ENCODE measurements around the gene ITGBL1. TPM values are rescaled to one million over a fixed set of nuclear protein-coding genes. Genes with fewer than 3 reads are reported as not detected.
"Not testable (repeated sequence)": the region's sequence is repeated elsewhere in the genome, so short reads cannot be mapped to it uniquely, and the experiment has no call there.

The ITGBL1 gene
- total RNA-seq, 2 donors from 2014 or later, result not detected

GRCh38 chr13:101529422-101529821 lies 76.9 kb downstream of the ITGBL1 start:
- peaks cover 6% of the 10 kb centered on the region for H3K4me1 Mint-ChIP-seq (ENCODE audit: low read depth)
- peak; percentile 32 to 81 for ATAC-seq (replicated peaks in 1 of 2)
- H3K27me3 Mint-ChIP-seq (ENCODE audit: low read depth), result peaks cover 22% of the 10 kb centered on the region
- DNase-seq, result peak; percentile 4 to 27
- peak overlapping the region in 1 of 2 donors; percentile 5 for H3K4me3 Mint-ChIP-seq
- no peaks in the 10 kb centered on the region for H3K36me3 Mint-ChIP-seq (ENCODE audit: insufficient read depth in 2 of 2)
- peaks cover 0 to 3% of the 10 kb centered on the region in 2 donors for H3K9me3 Mint-ChIP-seq
- H3K27ac Mint-ChIP-seq, result no peak overlapping the region

GRCh38 chr13:101530293-101530692 lies 77.8 kb downstream of the ITGBL1 start:
- Mint-ChIP-seq H3K27me3 (ENCODE audit: low read depth) (peaks cover 22% of the 10 kb centered on the region), H3K9me3 (peaks cover 0 to 3% of the 10 kb centered on the region in 2 donors), H3K36me3 (ENCODE audit: insufficient read depth in 2 of 2) (no peaks in the 10 kb centered on the region), H3K4me3 (no peak overlapping the region), H3K4me1 (ENCODE audit: low read depth) (peaks cover 6% of the 10 kb centered on the region), H3K27ac (no peak overlapping the region)
- ATAC-seq (replicated peaks in 1 of 2) (no peak), DNase-seq (no peak)

GRCh38 chr13:101535192-101535746 lies 82.8 kb downstream of the ITGBL1 start:
- Mint-ChIP-seq H3K4me1 (ENCODE audit: low read depth) (no peaks in the 10 kb centered on the region), H3K27ac (no peak overlapping the region), H3K27me3 (ENCODE audit: low read depth) (peaks cover 7% of the 10 kb centered on the region), H3K36me3 (ENCODE audit: insufficient read depth in 2 of 2) (no peaks in the 10 kb centered on the region), H3K4me3 (no peak overlapping the region), H3K9me3 (peaks cover 0 to 4% of the 10 kb centered on the region in 2 donors)
- no peak for DNase-seq
- ATAC-seq (replicated peaks in 1 of 2), result no peak

GRCh38 chr13:101536079-101536478 lies 83.6 kb downstream of the ITGBL1 start:
- Mint-ChIP-seq H3K4me3 (no peak overlapping the region), H3K9me3 (peaks cover 0 to 5% of the 10 kb centered on the region in 2 donors), H3K36me3 (ENCODE audit: insufficient read depth in 2 of 2) (no peaks in the 10 kb centered on the region), H3K27me3 (ENCODE audit: low read depth) (peaks cover 7% of the 10 kb centered on the region), H3K4me1 (ENCODE audit: low read depth) (no peaks in the 10 kb centered on the region), H3K27ac (no peak overlapping the region)
- DNase-seq (no peak), ATAC-seq (replicated peaks in 1 of 2) (no peak)

GRCh38 chr13:101544544-101544943 lies 92.1 kb downstream of the ITGBL1 start:
- not testable (repeated sequence) for ATAC-seq (replicated peaks in 1 of 2); H3K36me3 Mint-ChIP-seq (ENCODE audit: insufficient read depth in 2 of 2); DNase-seq; H3K27ac Mint-ChIP-seq; H3K9me3 Mint-ChIP-seq; H3K27me3 Mint-ChIP-seq (ENCODE audit: low read depth); H3K4me1 Mint-ChIP-seq (ENCODE audit: low read depth); H3K4me3 Mint-ChIP-seq

GRCh38 chr13:101544979-101545378 lies 92.5 kb downstream of the ITGBL1 start:
- Mint-ChIP-seq H3K4me3 (no peak overlapping the region), H3K4me1 (ENCODE audit: low read depth) (no peaks in the 10 kb centered on the region)

GRCh38 chr13:101545521-101545920 lies 93.0 kb downstream of the ITGBL1 start:
- ATAC-seq (replicated peaks in 1 of 2) (no peak), DNase-seq (no peak)
- Mint-ChIP-seq H3K36me3 (ENCODE audit: insufficient read depth in 2 of 2) (peaks cover 0 to 3% of the 10 kb centered on the region in 2 donors), H3K4me3 (no peak overlapping the region), H3K9me3 (peaks cover 2 to 3% of the 10 kb centered on the region in 2 donors), H3K27me3 (ENCODE audit: low read depth) (peaks cover 3% of the 10 kb centered on the region), H3K27ac (no peak overlapping the region), H3K4me1 (ENCODE audit: low read depth) (no peaks in the 10 kb centered on the region)

More at GRCh38 chr13:101544979-101545378, 92.5 kb downstream of the ITGBL1 start:
- no peak for ATAC-seq (replicated peaks in 1 of 2)
- H3K36me3 Mint-ChIP-seq (ENCODE audit: insufficient read depth in 2 of 2), result peaks cover 0 to 3% of the 10 kb centered on the region in 2 donors
- peaks cover 2 to 5% of the 10 kb centered on the region in 2 donors for H3K9me3 Mint-ChIP-seq
- no peak for DNase-seq
- H3K27ac Mint-ChIP-seq, result no peak overlapping the region
- H3K27me3 Mint-ChIP-seq (ENCODE audit: low read depth), result no peaks in the 10 kb centered on the region

- Mint-ChIP-seq H3K27me3 (ENCODE audit: low read depth) (peaks cover 20% of the 10 kb centered on the region), H3K4me3 (no peak overlapping the region), H3K9me3 (no peaks in the 10 kb centered on the region), H3K4me1 (ENCODE audit: low read depth) (no peaks in the 10 kb centered on the region), H3K27ac (no peak overlapping the region), H3K36me3 (ENCODE audit: insufficient read depth in 2 of 2) (no peaks in the 10 kb centered on the region)
- DNase-seq, result no peak
- ATAC-seq (replicated peaks in 1 of 2), result no peak
Observed at GRCh38 chr13:101552286-101552685, 99.8 kb downstream of the ITGBL1 start.

GRCh38 chr13:101552786-101553185 lies 100.3 kb downstream of the ITGBL1 start:
- Mint-ChIP-seq H3K4me3 (no peak overlapping the region), H3K27ac (no peak overlapping the region), H3K9me3 (no peaks in the 10 kb centered on the region), H3K4me1 (ENCODE audit: low read depth) (no peaks in the 10 kb centered on the region), H3K36me3 (ENCODE audit: insufficient read depth in 2 of 2) (no peaks in the 10 kb centered on the region), H3K27me3 (ENCODE audit: low read depth) (peaks cover 20% of the 10 kb centered on the region)
- ATAC-seq (replicated peaks in 1 of 2) (no peak), DNase-seq (no peak)

GRCh38 chr13:101554420-101555125 lies 102.1 kb downstream of the ITGBL1 start:
- Mint-ChIP-seq H3K4me1 (ENCODE audit: low read depth) (no peaks in the 10 kb centered on the region), H3K36me3 (ENCODE audit: insufficient read depth in 2 of 2) (no peaks in the 10 kb centered on the region), H3K27ac (no peak overlapping the region), H3K27me3 (ENCODE audit: low read depth) (peaks cover 20% of the 10 kb centered on the region), H3K9me3 (no peaks in the 10 kb centered on the region), H3K4me3 (no peak overlapping the region)
- ATAC-seq (replicated peaks in 1 of 2) (no peak), DNase-seq (no peak)

GRCh38 chr13:101555610-101556009 lies 103.1 kb downstream of the ITGBL1 start:
- Mint-ChIP-seq H3K9me3 (no peaks in the 10 kb centered on the region), H3K27ac (no peak overlapping the region), H3K4me1 (ENCODE audit: low read depth) (no peaks in the 10 kb centered on the region), H3K27me3 (ENCODE audit: low read depth) (peaks cover 17% of the 10 kb centered on the region), H3K36me3 (ENCODE audit: insufficient read depth in 2 of 2) (no peaks in the 10 kb centered on the region), H3K4me3 (no peak overlapping the region)
- ATAC-seq (replicated peaks in 1 of 2) (no peak), DNase-seq (no peak)

GRCh38 chr13:101556676-101557123 lies 104.2 kb downstream of the ITGBL1 start:
- Mint-ChIP-seq H3K4me1 (ENCODE audit: low read depth) (no peaks in the 10 kb centered on the region), H3K27ac (no peak overlapping the region), H3K9me3 (no peaks in the 10 kb centered on the region), H3K4me3 (no peak overlapping the region), H3K27me3 (ENCODE audit: low read depth) (peaks cover 18% of the 10 kb centered on the region), H3K36me3 (ENCODE audit: insufficient read depth in 2 of 2) (no peaks in the 10 kb centered on the region)
- DNase-seq (no peak), ATAC-seq (replicated peaks in 1 of 2) (no peak)

- peaks cover 11% of the 10 kb centered on the region for H3K27me3 Mint-ChIP-seq (ENCODE audit: low read depth)
- no peaks in the 10 kb centered on the region for H3K4me1 Mint-ChIP-seq (ENCODE audit: low read depth)
- H3K36me3 Mint-ChIP-seq (ENCODE audit: insufficient read depth in 2 of 2), result no peaks in the 10 kb centered on the region
- H3K27ac Mint-ChIP-seq, result no peak overlapping the region
- ATAC-seq (replicated peaks in 1 of 2), result no peak
- no peak for DNase-seq
- no peak overlapping the region for H3K4me3 Mint-ChIP-seq
- no peaks in the 10 kb centered on the region for H3K9me3 Mint-ChIP-seq
Observed at GRCh38 chr13:101565317-101565716, 112.8 kb downstream of the ITGBL1 start.

- Mint-ChIP-seq H3K4me3 (no peak overlapping the region), H3K4me1 (ENCODE audit: low read depth) (no peaks in the 10 kb centered on the region), H3K9me3 (no peaks in the 10 kb centered on the region), H3K27ac (no peak overlapping the region), H3K27me3 (ENCODE audit: low read depth) (no peaks in the 10 kb centered on the region), H3K36me3 (ENCODE audit: insufficient read depth in 2 of 2) (no peaks in the 10 kb centered on the region)
- ATAC-seq (replicated peaks in 1 of 2), result no peak
- no peak for DNase-seq
Observed at GRCh38 chr13:101567841-101568240, 115.4 kb downstream of the ITGBL1 start.
